Activated CD4-positive, alpha-beta T cell treated with anti-CD3 and anti-CD28 coated beads for 24 hours (primary cell): ENCODE results near the gene JARID2.

Experiments
- DNase-seq, 2 donors: peaks; one replicate each; pipeline ENCODE4 v3.0.0-alpha.2; 2020; ENCODE audit warnings: low read depth in 2 of 2

Gene JARID2

DNA sequence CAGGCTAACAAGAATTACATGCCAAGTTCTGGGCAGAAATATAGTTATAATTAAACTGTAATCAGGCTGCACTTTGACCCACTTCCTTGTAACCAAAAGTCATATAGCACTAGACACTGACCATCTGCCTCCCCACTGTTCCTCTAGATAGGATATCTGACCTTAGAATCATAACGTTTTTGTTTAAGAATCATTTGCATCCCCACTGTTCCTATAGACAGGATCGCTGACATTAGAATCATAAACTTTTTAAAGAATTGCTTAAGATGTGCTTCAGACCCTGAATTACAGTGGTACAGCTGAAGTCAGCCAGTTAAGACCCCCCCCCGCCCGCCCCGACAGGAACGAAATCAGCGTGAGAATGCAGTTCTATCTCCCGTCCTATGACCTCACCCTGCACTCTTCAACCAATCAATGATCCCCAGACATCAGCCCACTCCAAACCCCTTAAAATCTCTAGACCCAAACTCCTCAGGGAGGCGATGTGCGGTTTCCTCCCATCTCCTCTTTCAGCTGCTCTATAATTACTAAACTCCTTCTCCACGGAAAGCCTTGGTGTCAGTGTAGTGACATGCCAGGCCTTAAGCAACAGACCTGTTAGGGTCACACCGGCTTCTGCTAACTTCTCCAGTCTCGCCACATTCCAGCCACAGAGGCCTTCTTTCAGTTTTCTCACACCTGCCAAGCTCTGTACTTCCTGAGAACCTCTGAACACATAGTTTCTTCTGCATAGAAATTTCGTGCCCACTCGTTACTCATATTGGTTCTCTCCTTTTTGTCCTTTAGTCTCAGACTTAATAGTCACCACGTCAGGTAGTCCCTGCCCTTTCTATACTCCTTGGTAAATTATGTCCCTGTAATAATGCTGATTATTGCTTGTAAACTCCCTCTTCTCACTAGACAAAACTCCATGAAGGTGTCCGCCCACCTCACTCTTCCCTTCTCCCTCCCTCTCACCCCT lies 323.4 kb downstream of the JARID2 start:
- no peak for DNase-seq

DNA sequence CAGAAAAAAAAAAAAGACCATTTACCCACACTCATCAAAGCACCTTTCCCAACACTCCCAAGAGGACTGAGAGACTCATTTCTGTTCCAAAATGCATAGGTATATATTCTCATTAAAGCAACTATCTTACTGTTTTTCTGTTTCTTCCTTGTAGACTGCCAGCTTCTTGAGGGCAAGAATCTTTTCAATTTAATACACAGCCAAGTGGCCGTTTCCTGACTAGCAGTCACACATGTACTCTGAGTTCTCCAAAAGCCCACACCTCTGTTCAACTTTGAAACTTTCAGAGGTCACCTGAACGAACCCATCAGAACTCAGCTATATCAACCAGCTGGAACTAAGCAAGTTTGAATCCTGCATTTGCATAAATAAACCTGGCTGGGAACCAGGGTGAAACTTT lies 324.3 kb downstream of the JARID2 start:
- DNase-seq = no peak
